H9 (cell line): ENCODE data around the gene ENTPD6. TPM values are rescaled to one million over a fixed set of nuclear protein-coding genes. Genes with fewer than 3 reads are reported as not detected.
A peak's percentile ranks its signal among the peaks of the same experiment; 100 is the strongest.

ENCODE experiments used
- DNase-seq: peaks from one replicate; pipeline ENCODE4 v3.0.0-alpha.2; 2017
- H2AFZ ChIP-seq: one replicate; pipeline ENCODE4 v1.6.1; 2013; ENCODE audit warnings: mild to moderate bottlenecking, low read length, control low read depth, moderate library complexity
- H2AK5ac ChIP-seq: 2 replicates; pipeline ENCODE4 v1.6.1; 2013; ENCODE audit warnings: low read length, control low read depth, mixed read lengths; ENCODE audit not compliant: insufficient read length
- H2BK120ac ChIP-seq: one replicate; pipeline ENCODE4 v1.6.1; 2013; ENCODE audit warnings: low read depth, mild to moderate bottlenecking, low read length, control low read depth, inconsistent platforms; ENCODE audit not compliant: poor library complexity, severe bottlenecking
- H2BK12ac ChIP-seq: 2 replicates; pipeline ENCODE4 v1.6.1; 2013; ENCODE audit warnings: low read length, control low read depth, mixed read lengths, low read depth; ENCODE audit not compliant: insufficient read length
- H2BK15ac ChIP-seq: 2 replicates; pipeline ENCODE4 v1.6.1; 2013; ENCODE audit warnings: low read depth, low read length, control low read depth
- H2BK20ac ChIP-seq: one replicate; pipeline ENCODE4 v1.6.1; 2013; ENCODE audit warnings: low read depth, mild to moderate bottlenecking, low read length, control low read depth, inconsistent platforms; ENCODE audit not compliant: poor library complexity, severe bottlenecking
- H2BK5ac ChIP-seq: 2 replicates; pipeline ENCODE4 v1.6.1; 2013; ENCODE audit warnings: low read length, control low read depth, mixed read lengths; ENCODE audit not compliant: insufficient read length
- H3K14ac ChIP-seq: 2 replicates; pipeline ENCODE4 v1.6.1; 2013; ENCODE audit warnings: low read length, control low read depth; ENCODE audit not compliant: insufficient read depth
- H3K18ac ChIP-seq: 2 replicates; pipeline ENCODE4 v1.6.1; 2013; ENCODE audit warnings: low read depth, mild to moderate bottlenecking, mixed read lengths, low read length, control low read depth; ENCODE audit not compliant: insufficient read length
- H3K23ac ChIP-seq: 2 replicates; pipeline ENCODE4 v1.6.1; 2013; ENCODE audit warnings: low read length, control low read depth, mixed read lengths, low read depth; ENCODE audit not compliant: insufficient read length
- H3K23me2 ChIP-seq: 2 replicates; pipeline ENCODE4 v1.6.1; 2013; ENCODE audit warnings: low read depth, mild to moderate bottlenecking, mixed read lengths, low read length, control low read depth; ENCODE audit not compliant: insufficient read length, poor library complexity, severe bottlenecking
- H3K27ac ChIP-seq: 2 replicates; pipeline ENCODE4 v1.5.1; 2013; ENCODE audit warnings: low read length, control low read depth, mixed read lengths, low read depth; ENCODE audit not compliant: insufficient read length
- H3K27me3 ChIP-seq: 2 replicates; pipeline ENCODE4 v1.6.1; 2013; ENCODE audit warnings: low read length, control low read depth, inconsistent platforms; ENCODE audit not compliant: insufficient read depth
- H3K4ac ChIP-seq: 2 replicates; pipeline ENCODE4 v1.6.1; 2013; ENCODE audit warnings: low read depth, mild to moderate bottlenecking, control low read depth, inconsistent platforms, low read length, moderate library complexity
- H3K4me1 ChIP-seq: 2 replicates; pipeline ENCODE4 v1.6.1; 2013; ENCODE audit warnings: low read length, control low read depth, inconsistent platforms; ENCODE audit not compliant: insufficient read depth
- H3K4me2 ChIP-seq: 2 replicates; pipeline ENCODE4 v1.6.1; 2013; ENCODE audit warnings: low read length, control low read depth, mixed read lengths; ENCODE audit not compliant: insufficient read length, insufficient read depth
- H3K56ac ChIP-seq: 2 replicates; pipeline ENCODE4 v1.6.1; 2013; ENCODE audit warnings: low read depth, mild to moderate bottlenecking, mixed read lengths, low read length, control low read depth; ENCODE audit not compliant: insufficient read length
- H3K79me1 ChIP-seq: 2 replicates; pipeline ENCODE4 v1.6.1; 2013; ENCODE audit warnings: low read depth, mild to moderate bottlenecking, moderate library complexity, low read length, control low read depth, inconsistent platforms; ENCODE audit not compliant: insufficient read depth, poor library complexity, severe bottlenecking
- H3K79me2 ChIP-seq: 2 replicates; pipeline ENCODE4 v1.6.1; 2013; ENCODE audit warnings: low read length, control low read depth, inconsistent platforms; ENCODE audit not compliant: insufficient read depth
- H3K9ac ChIP-seq: 2 replicates; pipeline ENCODE4 v1.6.1; 2013; ENCODE audit warnings: low read length, control low read depth, mixed read lengths; ENCODE audit not compliant: insufficient read length; ENCODE audit errors: extremely low read depth
- H3K9me3 ChIP-seq: one replicate; pipeline ENCODE4 v1.6.1; 2013; ENCODE audit warnings: low read depth, low read length, inconsistent platforms; ENCODE audit not compliant: control insufficient read depth
- H3T11ph ChIP-seq: one replicate; pipeline ENCODE4 v1.6.1; 2013; ENCODE audit warnings: mild to moderate bottlenecking, low read length, control low read depth, inconsistent platforms
- H4K20me1 ChIP-seq: one replicate; pipeline ENCODE4 v1.6.1; 2013; ENCODE audit not compliant: control insufficient read depth, insufficient read length, insufficient read depth
- H4K5ac ChIP-seq: 2 replicates; pipeline ENCODE4 v1.6.1; 2013; ENCODE audit warnings: low read depth, mild to moderate bottlenecking, mixed read lengths, low read length, control low read depth; ENCODE audit not compliant: insufficient read length
- H4K8ac ChIP-seq: replicated peaks from 2 replicates; pipeline ENCODE4 v1.6.1; 2013; ENCODE audit warnings: low read length, control low read depth, mixed read lengths, low read depth; ENCODE audit not compliant: insufficient read length
- H4K91ac ChIP-seq: 2 replicates; pipeline ENCODE4 v1.6.1; 2013; ENCODE audit warnings: low read depth, mild to moderate bottlenecking, moderate library complexity, mixed read lengths, low read length, control low read depth; ENCODE audit not compliant: insufficient read length
- H3K27ac Mint-ChIP-seq, 3 experiments: 2 replicates in 2 of 3; 3 replicates in 1 of 3; pipeline ENCODE4 v1.8.0; 2020 to 2021; ENCODE audit warnings: mixed read lengths in 3 of 3, mild to moderate bottlenecking in 1 of 3, moderate library complexity in 1 of 3
- H3K27me3 Mint-ChIP-seq: 2 replicates; pipeline ENCODE4 v1.8.0; 2021; ENCODE audit warnings: low read depth, mild to moderate bottlenecking, moderate library complexity, mixed read lengths
- H3K36me3 Mint-ChIP-seq, 3 experiments: 2 replicates in 2 of 3; 3 replicates in 1 of 3; pipeline ENCODE4 v1.8.0; 2020 to 2021; ENCODE audit warnings: low read depth in 3 of 3, mixed read lengths in 3 of 3; ENCODE audit not compliant: insufficient read depth in 1 of 3
- H3K4me1 Mint-ChIP-seq, 2 experiments: 2 replicates each; pipeline ENCODE4 v1.8.0; 2020; ENCODE audit warnings: mixed read lengths in 2 of 2
- H3K4me3 Mint-ChIP-seq, 2 experiments: 2 replicates in 1 of 2; 3 replicates in 1 of 2; pipeline ENCODE4 v1.8.0; 2020 to 2021; ENCODE audit warnings: mild to moderate bottlenecking in 2 of 2, mixed read lengths in 2 of 2, moderate library complexity in 1 of 2
- H3K9me3 Mint-ChIP-seq, 2 experiments: 2 replicates in 1 of 2; 3 replicates in 1 of 2; pipeline ENCODE4 v1.8.0; 2020; ENCODE audit warnings: mild to moderate bottlenecking in 2 of 2, mixed read lengths in 2 of 2, moderate library complexity in 1 of 2
- CTCF ChIP-seq: fragments of 200-600 bp; sonication (generic); conservative IDR thresholded peaks from 3 replicates; pipeline ENCODE4 v1.8.0; 2021; ENCODE audit warnings: antibody characterized with exemption, mild to moderate bottlenecking
- WGBS: extraction: QIAGEN DNeasy Blood & Tissue Kit; methylation state at CpG from one replicate; pipeline ENCODE4 v1.1.7; 2013; ENCODE audit warnings: missing lambda C conversion rate, low lambda C conversion rate, mixed read lengths; ENCODE audit not compliant: insufficient read length; ENCODE audit errors: extremely low coverage; 5-methylcytosine and 5-hydroxymethylcytosine counted together
- total RNA-seq: library from RNA; stranded (reverse); gene quantifications from 2 replicates; pipeline ENCODE4 v1.2.1, GENCODE V29; 2021

The ENTPD6 gene
- total RNA-seq, 1 experiment from 2014 or later: 57.4 TPM

- Mint-ChIP-seq H3K4me1 (peaks cover 13 to 29% of the 10 kb centered on the region in 2 experiments), H3K27me3 (no peaks in the 10 kb centered on the region), H3K4me3 (no peak overlapping the region), H3K9me3 (peaks cover 3 to 6% of the 10 kb centered on the region in 2 experiments; a peak in 3 of 5 replicates), H3K36me3 (peaks cover 22 to 28% (median 27%) of the 10 kb centered on the region in 3 experiments), H3K27ac (no peak overlapping the region)
- no peak overlapping the region for H3K23ac ChIP-seq
- DNase-seq: peak; percentile 47
- no peaks in the 10 kb centered on the region for H4K20me1 ChIP-seq
- no peaks in the 10 kb centered on the region for H3K23me2 ChIP-seq
- no peak overlapping the region; the same call in 1 of the 2 replicates for H3K14ac ChIP-seq
- no peak overlapping the region for H2BK20ac ChIP-seq
- no peaks in the 10 kb centered on the region for H3K9me3 ChIP-seq
- H2BK120ac ChIP-seq: no peak overlapping the region
- H3K27me3 ChIP-seq: no peaks in the 10 kb centered on the region
- no peak overlapping the region for H4K5ac ChIP-seq
- no peak overlapping the region for H3K27ac ChIP-seq
- no peak overlapping the region for H2BK5ac ChIP-seq
- no CpG with 5 or more reads among the region's 12 CpGs for WGBS
- H3K4me1 ChIP-seq: no peaks in the 10 kb centered on the region
- no peak overlapping the region for H2BK15ac ChIP-seq
- no peak overlapping the region for H3K4me2 ChIP-seq
- H3K79me2 ChIP-seq: peaks cover 5% of the 10 kb centered on the region; the same call in 1 of the 2 replicates
- no peak overlapping the region for H3K4ac ChIP-seq
- H2BK12ac ChIP-seq: no peak overlapping the region
- H3K56ac ChIP-seq: no peak overlapping the region
- no peak overlapping the region for H2AFZ ChIP-seq
- H3T11ph ChIP-seq: no peak overlapping the region
- H3K79me1 ChIP-seq: no peaks in the 10 kb centered on the region
- no peak overlapping the region for H4K91ac ChIP-seq
- no peak for TF ChIP-seq CTCF
- no peak overlapping the region for H4K8ac ChIP-seq
- H3K18ac ChIP-seq: no peak overlapping the region
- no peak overlapping the region for H2AK5ac ChIP-seq
- no peak overlapping the region for H3K9ac ChIP-seq
Observed at GRCh38 chr20:25254986-25255680, 59.6 kb downstream of the ENTPD6 start.
